WTC11 (cell line): Measurements from ENCODE around the gene ARAP1.

Experiments
- AFF4 ChIP-seq: sonication (generic); formaldehyde crosslinking; IDR thresholded peaks from 2 replicates; pipeline ENCODE4 v1.8.1; 2023; ENCODE audit warnings: mild to moderate bottlenecking, missing genetic modification reagents, borderline replicate concordance
- CTCF ChIP-seq: fragments of 200-600 bp; IDR thresholded peaks from 2 replicates; pipeline ENCODE4 v1.8.0; 2022; ENCODE audit warnings: antibody characterized with exemption
- E2F1 ChIP-seq: sonication (generic); formaldehyde crosslinking; IDR thresholded peaks from 2 replicates; pipeline ENCODE4 v1.8.0; 2022; ENCODE audit warnings: mild to moderate bottlenecking, missing genetic modification reagents
- GABPB1 ChIP-seq: sonication (generic); formaldehyde crosslinking; IDR thresholded peaks from 2 replicates; pipeline ENCODE4 v1.8.1; 2023; ENCODE audit warnings: mild to moderate bottlenecking, missing genetic modification reagents
- JUN ChIP-seq: sonication (generic); formaldehyde crosslinking; IDR thresholded peaks from 2 replicates; pipeline ENCODE4 v1.8.0; 2023; ENCODE audit warnings: mild to moderate bottlenecking, missing genetic modification reagents
- NR3C1 ChIP-seq: sonication (generic); formaldehyde crosslinking; conservative IDR thresholded peaks from 2 replicates; pipeline ENCODE4 v1.8.1; 2023; ENCODE audit warnings: low read depth, mild to moderate bottlenecking, missing genetic modification reagents
- TF ChIP-seq, protein P1 (sequence below): sonication (generic); formaldehyde crosslinking; IDR thresholded peaks from 2 replicates; pipeline ENCODE4 v1.8.1; 2022; ENCODE audit warnings: low read depth, mild to moderate bottlenecking, moderate library complexity, missing genetic modification reagents, borderline replicate concordance
- TF ChIP-seq, protein P2 (sequence below): sonication (generic); formaldehyde crosslinking; conservative IDR thresholded peaks from 2 replicates; pipeline ENCODE4 v1.8.1; 2023; ENCODE audit warnings: mild to moderate bottlenecking, low read depth, missing genetic modification reagents, moderate library complexity

DNA sequence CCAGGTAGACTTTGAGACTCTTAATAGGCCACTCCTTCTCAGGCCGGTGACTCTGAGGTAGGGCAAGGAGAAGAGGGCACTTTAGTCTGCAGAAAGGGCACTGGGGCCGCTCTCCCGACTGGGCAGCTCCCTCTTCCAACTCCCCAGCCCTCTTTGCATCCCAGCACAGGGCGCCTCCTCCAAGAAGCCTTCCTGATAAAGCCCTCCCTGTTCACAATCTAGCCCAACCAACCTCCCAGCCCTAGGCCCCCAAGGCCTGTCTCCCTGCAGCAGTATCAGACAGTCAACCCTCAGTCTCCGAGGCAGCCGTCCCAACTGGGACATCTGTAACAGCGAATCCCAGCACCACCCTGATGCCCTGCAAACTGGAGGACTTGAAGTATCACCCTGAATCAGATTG, 63.7 kb downstream of the ARAP1 start:
- TF ChIP-seq CTCF, result no peak
- TF ChIP-seq JUN (CRISPR knock-in tag), result no peak
- no peak for TF ChIP-seq NR3C1
- no peak for TF ChIP-seq E2F1 (CRISPR knock-in tag)
- TF ChIP-seq GABPB1 (CRISPR knock-in tag), result no peak
- TF ChIP-seq, protein P1, sequence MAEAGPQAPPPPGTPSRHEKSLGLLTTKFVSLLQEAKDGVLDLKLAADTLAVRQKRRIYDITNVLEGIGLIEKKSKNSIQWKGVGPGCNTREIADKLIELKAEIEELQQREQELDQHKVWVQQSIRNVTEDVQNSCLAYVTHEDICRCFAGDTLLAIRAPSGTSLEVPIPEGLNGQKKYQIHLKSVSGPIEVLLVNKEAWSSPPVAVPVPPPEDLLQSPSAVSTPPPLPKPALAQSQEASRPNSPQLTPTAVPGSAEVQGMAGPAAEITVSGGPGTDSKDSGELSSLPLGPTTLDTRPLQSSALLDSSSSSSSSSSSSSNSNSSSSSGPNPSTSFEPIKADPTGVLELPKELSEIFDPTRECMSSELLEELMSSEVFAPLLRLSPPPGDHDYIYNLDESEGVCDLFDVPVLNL (CRISPR knock-in tag), result no peak
- TF ChIP-seq AFF4 (CRISPR knock-in tag), result no peak
- TF ChIP-seq, protein P2, sequence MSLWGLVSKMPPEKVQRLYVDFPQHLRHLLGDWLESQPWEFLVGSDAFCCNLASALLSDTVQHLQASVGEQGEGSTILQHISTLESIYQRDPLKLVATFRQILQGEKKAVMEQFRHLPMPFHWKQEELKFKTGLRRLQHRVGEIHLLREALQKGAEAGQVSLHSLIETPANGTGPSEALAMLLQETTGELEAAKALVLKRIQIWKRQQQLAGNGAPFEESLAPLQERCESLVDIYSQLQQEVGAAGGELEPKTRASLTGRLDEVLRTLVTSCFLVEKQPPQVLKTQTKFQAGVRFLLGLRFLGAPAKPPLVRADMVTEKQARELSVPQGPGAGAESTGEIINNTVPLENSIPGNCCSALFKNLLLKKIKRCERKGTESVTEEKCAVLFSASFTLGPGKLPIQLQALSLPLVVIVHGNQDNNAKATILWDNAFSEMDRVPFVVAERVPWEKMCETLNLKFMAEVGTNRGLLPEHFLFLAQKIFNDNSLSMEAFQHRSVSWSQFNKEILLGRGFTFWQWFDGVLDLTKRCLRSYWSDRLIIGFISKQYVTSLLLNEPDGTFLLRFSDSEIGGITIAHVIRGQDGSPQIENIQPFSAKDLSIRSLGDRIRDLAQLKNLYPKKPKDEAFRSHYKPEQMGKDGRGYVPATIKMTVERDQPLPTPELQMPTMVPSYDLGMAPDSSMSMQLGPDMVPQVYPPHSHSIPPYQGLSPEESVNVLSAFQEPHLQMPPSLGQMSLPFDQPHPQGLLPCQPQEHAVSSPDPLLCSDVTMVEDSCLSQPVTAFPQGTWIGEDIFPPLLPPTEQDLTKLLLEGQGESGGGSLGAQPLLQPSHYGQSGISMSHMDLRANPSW (CRISPR knock-in tag), result no peak
